Activated CD8-positive, alpha-beta T cell treated with anti-CD3 and anti-CD28 coated beads for 36 hours (primary cell): ENCODE data around the gene ZNF524. TPM values are rescaled to one million over a fixed set of nuclear protein-coding genes. Genes with fewer than 3 reads are reported as not detected.

Source experiments
- ATAC-seq: fragments of 200-7000 bp; cut with Tn5 transposase; one replicate; pipeline ENCODE4 v1.10.0; 2021; ENCODE audit warnings: mild to moderate bottlenecking, moderate library complexity
- CTCF ChIA-PET: fragments of 350-600 bp; sonication (Branson Sonifier 250); formaldehyde crosslinking; loops from one replicate; lab custom pipeline; 2021; ENCODE audit warnings: antibody characterized with exemption; lab: Charles Lee
- POLR2A ChIA-PET: fragments of 350-600 bp; sonication (Branson Sonifier 250); formaldehyde crosslinking; loops from one replicate; lab custom pipeline; 2021; ENCODE audit warnings: antibody characterized with exemption; lab: Charles Lee
- DNase-seq: peaks from one replicate; pipeline ENCODE4 v3.0.0-alpha.2; 2020
- H3K27ac Mint-ChIP-seq: one replicate; pipeline ENCODE4 v1.8.0; 2021; ENCODE audit warnings: mild to moderate bottlenecking, mixed read lengths
- H3K27me3 Mint-ChIP-seq: one replicate; pipeline ENCODE4 v1.8.0; 2021; ENCODE audit warnings: mixed read lengths
- H3K36me3 Mint-ChIP-seq: one replicate; pipeline ENCODE4 v1.8.0; 2021; ENCODE audit warnings: low read depth, mixed read lengths
- H3K4me1 Mint-ChIP-seq: one replicate; pipeline ENCODE4 v1.8.0; 2021; ENCODE audit warnings: low read depth, mixed read lengths
- H3K4me3 Mint-ChIP-seq: one replicate; pipeline ENCODE4 v1.8.0; 2021; ENCODE audit warnings: mild to moderate bottlenecking, moderate library complexity, mixed read lengths
- H3K9me3 Mint-ChIP-seq: one replicate; pipeline ENCODE4 v1.8.0; 2021; ENCODE audit warnings: mixed read lengths
- intact Hi-C: fragments of 100-400 bp; cut with micrococcal nuclease; formaldehyde crosslinking; loops from one replicate; pipeline ENCODE4 v1.10.0; 2022
- total RNA-seq, 2 experiments: library from RNA; stranded (reverse); gene quantifications; one replicate each; pipeline ENCODE4 v1.2.3, GENCODE V29; 2021
- TF ChIP-seq, protein P1 (sequence below): fragments of 200-600 bp; IDR thresholded peaks from one replicate; pipeline ENCODE4 v1.8.0; 2022; ENCODE audit warnings: antibody characterized with exemption, mild to moderate bottlenecking

Gene ZNF524
- total RNA-seq, 2 experiments from 2014 or later: 11.0 to 12.3 TPM

DNA sequence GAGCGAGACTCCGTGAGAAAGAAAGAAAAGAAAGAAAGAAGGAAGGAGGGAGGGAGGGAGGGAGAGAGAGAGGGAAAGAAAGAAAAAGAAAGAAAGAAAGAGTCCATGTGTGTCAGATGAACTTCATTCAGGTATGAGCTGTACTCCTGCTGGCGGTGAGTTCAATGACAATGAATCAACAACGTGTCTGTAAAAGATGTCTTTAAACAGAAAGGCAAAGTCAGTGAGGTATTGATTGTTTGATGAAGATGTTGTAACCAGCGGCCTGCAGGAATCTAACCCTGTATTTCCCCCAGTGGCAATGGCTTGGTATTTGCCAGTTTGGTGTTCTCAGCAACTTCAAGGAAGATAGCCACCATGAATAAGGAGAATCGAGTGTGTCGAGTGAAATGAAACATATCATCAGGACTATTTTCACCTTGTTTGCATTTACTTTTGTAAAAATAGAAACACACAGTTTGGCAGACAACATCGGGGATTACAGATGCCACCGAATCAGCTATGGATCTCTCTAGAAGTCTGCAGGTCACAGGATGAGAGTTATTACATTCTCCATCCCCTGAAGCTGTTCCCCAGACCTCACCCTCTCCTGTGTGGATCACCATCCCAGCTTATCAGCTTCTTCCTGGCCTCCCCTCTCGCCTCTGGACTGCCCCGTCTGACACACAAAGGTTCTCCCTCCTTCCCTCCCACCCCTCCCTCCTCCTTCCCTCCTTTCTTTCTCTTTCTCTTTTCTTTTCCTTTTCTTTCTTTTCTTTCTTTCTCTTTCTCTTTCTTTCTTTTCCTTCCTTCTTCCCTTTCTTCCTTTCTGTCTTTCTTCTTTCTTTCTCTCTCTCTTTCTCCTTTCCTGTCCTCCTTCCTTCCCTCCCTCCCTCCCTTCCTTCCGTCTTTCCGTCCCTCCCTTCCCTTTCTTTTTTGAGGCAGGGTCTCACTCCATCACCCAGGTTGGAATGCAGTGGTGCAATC, 46.6 kb upstream of the ZNF524 start:
- H3K27me3 Mint-ChIP-seq: peaks cover 6% of the 10 kb centered on the region
- no peaks in the 10 kb centered on the region for H3K9me3 Mint-ChIP-seq
- TF ChIP-seq, protein P1, sequence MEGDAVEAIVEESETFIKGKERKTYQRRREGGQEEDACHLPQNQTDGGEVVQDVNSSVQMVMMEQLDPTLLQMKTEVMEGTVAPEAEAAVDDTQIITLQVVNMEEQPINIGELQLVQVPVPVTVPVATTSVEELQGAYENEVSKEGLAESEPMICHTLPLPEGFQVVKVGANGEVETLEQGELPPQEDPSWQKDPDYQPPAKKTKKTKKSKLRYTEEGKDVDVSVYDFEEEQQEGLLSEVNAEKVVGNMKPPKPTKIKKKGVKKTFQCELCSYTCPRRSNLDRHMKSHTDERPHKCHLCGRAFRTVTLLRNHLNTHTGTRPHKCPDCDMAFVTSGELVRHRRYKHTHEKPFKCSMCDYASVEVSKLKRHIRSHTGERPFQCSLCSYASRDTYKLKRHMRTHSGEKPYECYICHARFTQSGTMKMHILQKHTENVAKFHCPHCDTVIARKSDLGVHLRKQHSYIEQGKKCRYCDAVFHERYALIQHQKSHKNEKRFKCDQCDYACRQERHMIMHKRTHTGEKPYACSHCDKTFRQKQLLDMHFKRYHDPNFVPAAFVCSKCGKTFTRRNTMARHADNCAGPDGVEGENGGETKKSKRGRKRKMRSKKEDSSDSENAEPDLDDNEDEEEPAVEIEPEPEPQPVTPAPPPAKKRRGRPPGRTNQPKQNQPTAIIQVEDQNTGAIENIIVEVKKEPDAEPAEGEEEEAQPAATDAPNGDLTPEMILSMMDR: no peak
- no peak overlapping the region for H3K27ac Mint-ChIP-seq
- intact Hi-C loops: no loop called here
- ChIA-PET CTCF (interaction anchor here (1.1 to 1.3 kb wide), 2 partner anchors 53 to 78 kb away, joined by 3 to 4 read pairs; no protein-coding TSS in a partner anchor), POLR2A (no interaction called here)
- DNase-seq (no peak), ATAC-seq (no peak)
- no peak overlapping the region for H3K4me3 Mint-ChIP-seq
- H3K4me1 Mint-ChIP-seq: no peaks in the 10 kb centered on the region
- H3K36me3 Mint-ChIP-seq: no peaks in the 10 kb centered on the region

DNA sequence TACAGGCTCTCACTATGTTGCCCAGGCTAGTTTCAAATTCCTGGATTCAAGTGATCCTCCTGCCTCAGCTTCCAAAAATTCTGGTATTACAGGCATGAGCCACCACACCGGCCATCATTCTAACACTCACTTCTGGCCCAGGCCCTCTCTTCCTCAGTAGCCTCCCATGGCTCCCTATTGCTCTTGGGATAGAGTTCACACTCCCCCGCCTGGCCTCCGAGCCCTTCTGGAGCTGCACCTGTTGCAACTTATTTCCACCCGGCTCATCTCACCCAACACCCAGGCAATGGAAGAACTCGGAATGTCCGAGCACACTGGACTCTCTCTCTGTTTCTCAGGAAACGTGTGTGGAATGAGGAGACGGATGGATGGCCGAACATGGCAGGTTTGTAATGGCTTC, 45.8 kb upstream of the ZNF524 start:
- H3K27me3 Mint-ChIP-seq: peaks cover 6% of the 10 kb centered on the region
- CTCF ChIA-PET: interaction anchor here (1.1 kb wide), 1 partner anchor 77 kb away, joined by 3 read pairs; no protein-coding TSS in a partner anchor

DNA sequence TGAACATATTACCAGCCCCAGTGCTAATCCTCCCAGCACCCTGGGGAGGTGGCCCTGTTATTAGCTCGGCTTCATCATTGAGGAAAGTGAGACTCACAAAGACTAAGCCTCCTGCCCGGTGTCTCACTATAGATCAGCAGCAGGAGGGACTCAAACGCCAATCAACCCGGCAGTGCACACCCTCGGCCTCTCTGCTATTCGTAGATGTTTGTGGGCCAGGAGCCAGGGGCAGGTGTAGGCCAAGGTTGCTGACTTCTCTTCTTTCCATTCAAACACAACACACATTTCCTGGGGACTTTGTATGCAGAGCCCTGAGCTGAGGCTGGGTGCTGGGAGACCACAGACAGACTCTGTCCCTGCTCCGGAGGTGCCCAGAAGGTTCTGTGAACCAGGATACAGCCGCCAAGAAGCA, 45.3 kb upstream of the ZNF524 start:
- Mint-ChIP-seq H3K36me3 (no peaks in the 10 kb centered on the region), H3K27me3 (peaks cover 7% of the 10 kb centered on the region), H3K27ac (no peak overlapping the region), H3K4me3 (no peak overlapping the region), H3K4me1 (no peaks in the 10 kb centered on the region), H3K9me3 (no peaks in the 10 kb centered on the region)
- TF ChIP-seq, protein P1: no peak
- ATAC-seq: no peak
- ChIA-PET POLR2A (no interaction called here), CTCF (interaction anchor here (1.1 kb wide), 1 partner anchor 77 kb away, joined by 3 read pairs; no protein-coding TSS in a partner anchor)
- DNase-seq: no peak
- intact Hi-C loops: no loop called here

More for the DNA sequence above, 45.8 kb upstream of the ZNF524 start:
- no peak overlapping the region for H3K27ac Mint-ChIP-seq
- no peak overlapping the region for H3K4me3 Mint-ChIP-seq
- no peaks in the 10 kb centered on the region for H3K4me1 Mint-ChIP-seq
- TF ChIP-seq, protein P1: no peak
- ATAC-seq (no peak), DNase-seq (no peak)
- no peaks in the 10 kb centered on the region for H3K36me3 Mint-ChIP-seq
- no peaks in the 10 kb centered on the region for H3K9me3 Mint-ChIP-seq
- POLR2A ChIA-PET: no interaction called here
- intact Hi-C loops: no loop called here

DNA sequence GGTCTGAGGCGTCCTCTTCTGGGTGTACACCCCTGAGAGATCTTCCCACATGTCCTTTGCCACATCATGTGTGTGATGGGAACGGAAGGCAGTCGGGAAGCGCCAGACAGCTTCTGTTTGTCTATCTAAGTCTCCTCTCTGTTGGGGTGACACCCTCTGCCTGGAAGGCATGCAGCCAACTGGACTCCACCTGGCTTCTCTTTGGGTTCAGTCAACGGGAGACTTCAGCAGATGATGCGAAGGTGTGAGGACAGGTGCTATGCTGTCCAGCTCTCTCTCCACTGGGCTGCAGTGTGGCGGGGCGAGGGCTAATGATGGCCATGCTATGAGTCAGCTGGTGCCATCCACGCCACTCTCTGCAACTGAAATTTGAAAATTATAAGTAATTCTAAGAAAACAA, 40.4 kb upstream of the ZNF524 start:
- H3K4me1 Mint-ChIP-seq: no peaks in the 10 kb centered on the region
- no peaks in the 10 kb centered on the region for H3K36me3 Mint-ChIP-seq
- ATAC-seq (no peak), DNase-seq (no peak)
- H3K27ac Mint-ChIP-seq: no peak overlapping the region
- peaks cover 5% of the 10 kb centered on the region for H3K27me3 Mint-ChIP-seq
- H3K4me3 Mint-ChIP-seq: no peak overlapping the region
- intact Hi-C loops: no loop called here
- CTCF ChIA-PET: interaction anchor here (1.6 kb wide), 1 partner anchor 47 kb away, joined by 4 read pairs; no protein-coding TSS in a partner anchor
- TF ChIP-seq, protein P1: no peak
- peaks cover 3% of the 10 kb centered on the region for H3K9me3 Mint-ChIP-seq
- POLR2A ChIA-PET: no interaction called here

DNA sequence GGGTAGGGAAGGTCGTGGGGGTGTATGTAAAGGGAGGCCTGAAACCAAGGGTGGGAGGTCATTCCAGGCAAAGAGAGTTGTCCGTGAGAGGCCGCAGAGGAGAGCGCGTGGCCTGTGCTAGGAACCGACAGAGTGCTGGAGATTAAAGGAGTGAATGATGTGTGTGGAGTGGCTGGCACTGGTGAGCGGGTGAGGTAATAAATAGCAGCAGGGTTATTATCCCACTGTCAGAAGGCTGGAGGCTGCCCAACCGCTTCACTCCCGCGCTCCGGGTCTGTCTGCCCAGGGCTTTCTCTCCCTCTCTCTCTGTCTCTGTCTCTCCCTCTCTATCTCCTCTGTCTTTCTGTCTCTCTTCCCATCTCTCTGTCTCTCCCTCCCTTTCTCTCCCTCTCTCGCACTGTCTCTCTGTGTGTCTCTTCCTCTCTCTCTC, 36.8 kb upstream of the ZNF524 start:
- H3K27me3 Mint-ChIP-seq: peaks cover 3% of the 10 kb centered on the region
- intact Hi-C loops: no loop called here
- H3K4me3 Mint-ChIP-seq: no peak overlapping the region
- CTCF ChIA-PET: no interaction called here
- H3K4me1 Mint-ChIP-seq: no peaks in the 10 kb centered on the region
- TF ChIP-seq, protein P1: no peak
- DNase-seq (no peak), ATAC-seq (no peak)
- no peaks in the 10 kb centered on the region for H3K36me3 Mint-ChIP-seq
- H3K9me3 Mint-ChIP-seq: peaks cover 3% of the 10 kb centered on the region
- H3K27ac Mint-ChIP-seq: no peak overlapping the region
- POLR2A ChIA-PET: no interaction called here
